PC-3 (cell line): ENCODE results near the gene HNRNPAB. TPM values are rescaled to one million over a fixed set of nuclear protein-coding genes. Genes with fewer than 3 reads are reported as not detected.

Experiments
- ATAC-seq: fragments of 200-7000 bp; cut with Tn5 transposase; 2 replicates; pipeline ENCODE4 v1.9.1; 2020; ENCODE audit warnings: mild to moderate bottlenecking, moderate library complexity
- BruUV-seq: library from RNA; stranded (reverse); fragments of 400-500 nt; replicated peaks from 2 replicates; lab custom pipeline; 2021; lab: Mats Ljungman, UMichigan
- CTCF ChIA-PET: fragments of 300-600 bp; sonication (Branson Sonifier 250); formaldehyde crosslinking; loops from one replicate; lab custom pipeline; 2022; ENCODE audit warnings: antibody characterized with exemption; lab: Charles Lee
- POLR2A ChIA-PET: fragments of 300-600 bp; sonication (Branson Sonifier 250); formaldehyde crosslinking; loops from one replicate; lab custom pipeline; 2022; ENCODE audit warnings: antibody characterized with exemption; ENCODE audit not compliant: unreplicated experiment; lab: Charles Lee
- DNase-seq: peaks from one replicate; pipeline ENCODE4 v3.0.0-alpha.2; 2015
- H2AFZ ChIP-seq: fragments of 300-600 bp; sonication (generic); 2 replicates; pipeline ENCODE4 v1.6.0; 2016; ENCODE audit warnings: antibody characterized with exemption, low read length
- H3F3A ChIP-seq: fragments of 300-600 bp; sonication (generic); one replicate; pipeline ENCODE4 v1.6.0; 2017; ENCODE audit warnings: antibody characterized with exemption, low read length, control low read depth, mild to moderate bottlenecking; ENCODE audit not compliant: unreplicated experiment
- H3K27ac ChIP-seq: fragments of 300-600 bp; sonication (generic); 2 replicates; pipeline ENCODE4 v1.5.1; 2016; ENCODE audit warnings: mild to moderate bottlenecking, low read length
- H3K27me3 ChIP-seq: fragments of 300-600 bp; sonication (generic); 2 replicates; pipeline ENCODE4 v1.6.1; 2016; ENCODE audit warnings: low read length, mixed read lengths
- H3K36me3 ChIP-seq: fragments of 300-600 bp; sonication (generic); 2 replicates; pipeline ENCODE4 v1.6.1; 2016; ENCODE audit warnings: low read depth, mixed run types, low read length, mixed read lengths
- H3K4me1 ChIP-seq: fragments of 300-600 bp; sonication (generic); 2 replicates; pipeline ENCODE4 v1.5.1; 2016; ENCODE audit warnings: low read length; ENCODE audit not compliant: insufficient read depth
- H3K4me2 ChIP-seq: fragments of 300-600 bp; sonication (generic); 2 replicates; pipeline ENCODE4 v1.6.0; 2016; ENCODE audit warnings: low read length
- H3K4me3 ChIP-seq: fragments of 300-600 bp; sonication (generic); 2 replicates; pipeline ENCODE4 v1.5.1; 2016; ENCODE audit warnings: mild to moderate bottlenecking, low read length, mixed read lengths
- H3K79me2 ChIP-seq: fragments of 300-600 bp; sonication (generic); 2 replicates; pipeline ENCODE4 v1.6.1; 2017; ENCODE audit warnings: low read length, mixed read lengths
- H3K9ac ChIP-seq: fragments of 300-600 bp; sonication (generic); 2 replicates; pipeline ENCODE4 v1.6.0; 2016; ENCODE audit warnings: mild to moderate bottlenecking, low read length
- H3K9me2 ChIP-seq: fragments of 300-600 bp; sonication (generic); replicated peaks from 2 replicates; pipeline ENCODE4 v1.6.1; 2016; ENCODE audit warnings: mixed run types, low read length, mixed read lengths
- H3K9me3 ChIP-seq: fragments of 300-600 bp; sonication (generic); 2 replicates; pipeline ENCODE4 v1.6.1; 2016; ENCODE audit warnings: low read length, mixed read lengths
- H4K20me1 ChIP-seq: fragments of 300-600 bp; sonication (generic); 2 replicates; pipeline ENCODE4 v1.6.1; 2016; ENCODE audit warnings: low read length, mixed read lengths
- CTCF ChIP-seq: fragments of 300-600 bp; sonication (generic); conservative IDR thresholded peaks from 2 replicates; pipeline ENCODE4 v1.5.1; 2017; ENCODE audit warnings: antibody characterized with exemption, low read depth, mild to moderate bottlenecking, low read length
- EZH2 ChIP-seq: fragments of 300-600 bp; sonication (generic); IDR thresholded peaks from one replicate; pipeline ENCODE4 v1.6.1; 2017; ENCODE audit warnings: antibody characterized with exemption, mild to moderate bottlenecking, low read length; ENCODE audit not compliant: unreplicated experiment
- EZH2phosphoT487 ChIP-seq: fragments of 300-600 bp; sonication (generic); IDR thresholded peaks from 2 replicates; pipeline ENCODE4 v1.6.1; 2018; ENCODE audit warnings: mild to moderate bottlenecking, antibody characterized with exemption, low read length, borderline replicate concordance
- intact Hi-C: fragments of 100-400 bp; cut with micrococcal nuclease; formaldehyde crosslinking; loops from 2 replicates; pipeline ENCODE4 v1.9.0; 2023
- total RNA-seq: library from RNA; depleted of rRNA; stranded (reverse); fragments of >200 nt; gene quantifications from 2 replicates; pipeline ENCODE4 v1.2.3, GENCODE V29; 2014

HNRNPAB gene
- total RNA-seq, 1 experiment from 2014 or later, result 231 TPM

GRCh38 chr5:178236126-178236525 lies 31.8 kb downstream of the HNRNPAB start:
- H2AFZ ChIP-seq, result no peak overlapping the region
- no peaks in the 10 kb centered on the region for H3F3A ChIP-seq
- H3K9me3 ChIP-seq, result no peaks in the 10 kb centered on the region
- no peaks in the 10 kb centered on the region for H3K36me3 ChIP-seq
- intact Hi-C loops, result no loop called here
- ATAC-seq (no peak), DNase-seq (no peak)
- no TSS peak for BruUV-seq
- no peak overlapping the region for H3K4me3 ChIP-seq
- TF ChIP-seq EZH2phosphoT487 (no peak), EZH2 (no peak), CTCF (no peak)
- H3K9ac ChIP-seq, result no peak overlapping the region
- peaks cover 17% of the 10 kb centered on the region for H3K4me1 ChIP-seq
- ChIA-PET CTCF (no interaction called here), POLR2A (no interaction called here)
- H3K4me2 ChIP-seq, result no peak overlapping the region
- no peaks in the 10 kb centered on the region for H3K9me2 ChIP-seq
- H4K20me1 ChIP-seq, result no peaks in the 10 kb centered on the region
- H3K27me3 ChIP-seq, result no peaks in the 10 kb centered on the region
- H3K27ac ChIP-seq, result no peak overlapping the region
- peaks cover 11% of the 10 kb centered on the region for H3K79me2 ChIP-seq

GRCh38 chr5:178236679-178237078 lies 32.3 kb downstream of the HNRNPAB start:
- Histone ChIP-seq H3K9me3 (no peaks in the 10 kb centered on the region), H3K4me2 (no peak overlapping the region), H3K36me3 (no peaks in the 10 kb centered on the region), H3K9me2 (no peaks in the 10 kb centered on the region), H3K79me2 (peaks cover 5% of the 10 kb centered on the region), H3K4me3 (no peak overlapping the region), H3F3A (no peaks in the 10 kb centered on the region), H3K27me3 (no peaks in the 10 kb centered on the region), H4K20me1 (no peaks in the 10 kb centered on the region), H3K9ac (no peak overlapping the region), H3K27ac (no peak overlapping the region), H3K4me1 (peaks cover 12% of the 10 kb centered on the region; the same call in 1 of the 2 replicates), H2AFZ (no peak overlapping the region)
- CTCF ChIA-PET, result no interaction called here
- DNase-seq (no peak), ATAC-seq (no peak)
- no peak for TF ChIP-seq CTCF
- no peak for TF ChIP-seq EZH2
- no peak for TF ChIP-seq EZH2phosphoT487
- POLR2A ChIA-PET, result no interaction called here
- BruUV-seq, result no TSS peak
- intact Hi-C loops, result no loop called here

- ChIA-PET CTCF (no interaction called here), POLR2A (no interaction called here)
- peak; percentile 9 for ATAC-seq
- H3F3A ChIP-seq, result no peaks in the 10 kb centered on the region
- no TSS peak for BruUV-seq
- H3K4me3 ChIP-seq, result no peak overlapping the region
- no peaks in the 10 kb centered on the region for H3K79me2 ChIP-seq
- H3K9me2 ChIP-seq, result no peaks in the 10 kb centered on the region
- no peaks in the 10 kb centered on the region for H4K20me1 ChIP-seq
- intact Hi-C loops, result no loop called here
- H3K27me3 ChIP-seq, result no peaks in the 10 kb centered on the region
- H2AFZ ChIP-seq, result no peak overlapping the region
- peaks cover 9% of the 10 kb centered on the region; the same call in 1 of the 2 replicates for H3K4me1 ChIP-seq
- no peak overlapping the region for H3K27ac ChIP-seq
- TF ChIP-seq CTCF (no peak), EZH2phosphoT487 (no peak), EZH2 (no peak)
- peak; percentile 57 for DNase-seq
- no peak overlapping the region for H3K9ac ChIP-seq
- H3K9me3 ChIP-seq, result no peaks in the 10 kb centered on the region
- H3K36me3 ChIP-seq, result no peaks in the 10 kb centered on the region
- no peak overlapping the region for H3K4me2 ChIP-seq
Observed at GRCh38 chr5:178237431-178238312, 33.3 kb downstream of the HNRNPAB start.
